Chondrocyte (in vitro differentiated cells): ENCODE measurements around the gene FADS1. TPM values are rescaled to one million over a fixed set of nuclear protein-coding genes. Genes with fewer than 3 reads are reported as not detected.

Experiments used
- DNase-seq: peaks from one replicate; pipeline ENCODE4 v3.0.0; 2021; ENCODE audit warnings: mixed read lengths, low spot score
- H3K27ac Mint-ChIP-seq: one replicate; pipeline ENCODE4 v1.8.0; 2021; ENCODE audit warnings: mild to moderate bottlenecking, moderate library complexity, mixed read lengths; ENCODE audit not compliant: unreplicated experiment
- H3K27me3 Mint-ChIP-seq: 2 replicates; pipeline ENCODE4 v1.8.0; 2021; ENCODE audit warnings: low read depth, mixed read lengths
- H3K36me3 Mint-ChIP-seq: 2 replicates; pipeline ENCODE4 v1.8.0; 2021; ENCODE audit warnings: low read depth, mixed read lengths
- H3K4me1 Mint-ChIP-seq: 2 replicates; pipeline ENCODE4 v1.8.0; 2021; ENCODE audit warnings: low read depth, mild to moderate bottlenecking, mixed read lengths
- H3K4me3 Mint-ChIP-seq: one replicate; pipeline ENCODE4 v1.8.0; 2021; ENCODE audit warnings: mild to moderate bottlenecking, moderate library complexity, mixed read lengths; ENCODE audit not compliant: unreplicated experiment
- H3K9me3 Mint-ChIP-seq: 2 replicates; pipeline ENCODE4 v1.8.0; 2021; ENCODE audit warnings: low read depth, mixed read lengths
- total RNA-seq: library from RNA; stranded (reverse); gene quantifications from 3 replicates; pipeline ENCODE4 v1.2.1, GENCODE V29; 2021
- TF ChIP-seq, protein P1 (sequence below): fragments of 200-600 bp; sonication (generic); IDR thresholded peaks from 2 replicates; pipeline ENCODE4 v1.5.0; 2021; ENCODE audit warnings: antibody characterized with exemption, mild to moderate bottlenecking, moderate library complexity

Gene FADS1
- total RNA-seq, 1 donor from 2014 or later = 74.6 TPM

DNA sequence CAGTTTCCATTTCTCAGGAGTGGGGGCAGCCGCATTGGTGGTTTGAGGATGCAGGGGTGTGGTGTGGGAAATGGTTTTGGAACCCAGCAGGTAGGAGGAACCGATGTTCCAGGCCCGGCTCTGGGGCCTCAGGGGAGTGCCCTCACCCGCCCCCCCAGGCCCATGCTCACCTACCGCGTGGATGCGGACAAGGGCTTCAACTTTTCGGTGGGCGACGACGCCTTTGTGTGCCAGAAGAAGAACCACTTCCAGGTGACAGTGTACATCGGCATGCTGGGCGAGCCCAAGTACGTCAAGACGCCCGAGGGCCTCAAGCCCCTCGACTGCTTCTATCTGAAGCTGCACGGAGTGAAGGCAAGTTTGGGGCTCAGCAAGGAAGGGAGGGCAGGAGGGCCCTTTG is 43.0 kb downstream of the FADS1 start:
- TF ChIP-seq, protein P1, sequence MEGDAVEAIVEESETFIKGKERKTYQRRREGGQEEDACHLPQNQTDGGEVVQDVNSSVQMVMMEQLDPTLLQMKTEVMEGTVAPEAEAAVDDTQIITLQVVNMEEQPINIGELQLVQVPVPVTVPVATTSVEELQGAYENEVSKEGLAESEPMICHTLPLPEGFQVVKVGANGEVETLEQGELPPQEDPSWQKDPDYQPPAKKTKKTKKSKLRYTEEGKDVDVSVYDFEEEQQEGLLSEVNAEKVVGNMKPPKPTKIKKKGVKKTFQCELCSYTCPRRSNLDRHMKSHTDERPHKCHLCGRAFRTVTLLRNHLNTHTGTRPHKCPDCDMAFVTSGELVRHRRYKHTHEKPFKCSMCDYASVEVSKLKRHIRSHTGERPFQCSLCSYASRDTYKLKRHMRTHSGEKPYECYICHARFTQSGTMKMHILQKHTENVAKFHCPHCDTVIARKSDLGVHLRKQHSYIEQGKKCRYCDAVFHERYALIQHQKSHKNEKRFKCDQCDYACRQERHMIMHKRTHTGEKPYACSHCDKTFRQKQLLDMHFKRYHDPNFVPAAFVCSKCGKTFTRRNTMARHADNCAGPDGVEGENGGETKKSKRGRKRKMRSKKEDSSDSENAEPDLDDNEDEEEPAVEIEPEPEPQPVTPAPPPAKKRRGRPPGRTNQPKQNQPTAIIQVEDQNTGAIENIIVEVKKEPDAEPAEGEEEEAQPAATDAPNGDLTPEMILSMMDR = no peak
- H3K27me3 Mint-ChIP-seq = no peaks in the 10 kb centered on the region
- DNase-seq = no peak
- H3K36me3 Mint-ChIP-seq = no peaks in the 10 kb centered on the region
- H3K27ac Mint-ChIP-seq = no peak overlapping the region
- no peaks in the 10 kb centered on the region for H3K4me1 Mint-ChIP-seq
- H3K4me3 Mint-ChIP-seq = no peak overlapping the region
- H3K9me3 Mint-ChIP-seq = no peaks in the 10 kb centered on the region

DNA sequence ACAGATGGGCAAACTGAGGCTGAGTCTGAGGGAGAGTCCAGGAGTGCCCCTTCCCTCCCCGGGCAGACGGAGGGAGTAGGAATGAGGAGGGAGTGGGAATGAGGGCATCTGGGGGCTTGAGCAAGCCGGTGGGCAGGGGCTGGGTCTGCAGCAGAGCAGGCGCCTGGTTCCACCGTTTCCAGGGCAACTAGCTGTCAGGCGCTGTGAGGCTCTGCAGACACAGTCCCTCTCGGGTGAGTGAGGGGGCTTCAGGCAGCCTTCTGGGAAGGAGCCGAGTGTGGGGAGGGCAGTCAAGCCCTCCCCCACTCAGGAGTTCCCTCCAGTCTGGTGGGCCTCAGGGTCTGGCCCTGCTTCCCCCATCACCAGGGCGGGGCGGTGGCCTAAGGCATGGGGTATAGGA is 43.4 kb downstream of the FADS1 start:
- no peak for DNase-seq
- TF ChIP-seq, protein P1 = no peak
- no peak overlapping the region for H3K27ac Mint-ChIP-seq
- no peak overlapping the region for H3K4me3 Mint-ChIP-seq
- no peaks in the 10 kb centered on the region for H3K36me3 Mint-ChIP-seq
- no peaks in the 10 kb centered on the region for H3K27me3 Mint-ChIP-seq
- no peaks in the 10 kb centered on the region for H3K4me1 Mint-ChIP-seq
- H3K9me3 Mint-ChIP-seq = no peaks in the 10 kb centered on the region

GRCh38 chr11:61771985-61772455 is 44.8 kb downstream of the FADS1 start:
- Mint-ChIP-seq H3K4me3 (no peak overlapping the region), H3K27me3 (no peaks in the 10 kb centered on the region), H3K27ac (no peak overlapping the region), H3K36me3 (no peaks in the 10 kb centered on the region), H3K9me3 (no peaks in the 10 kb centered on the region), H3K4me1 (no peaks in the 10 kb centered on the region)
- TF ChIP-seq, protein P1 = no peak
- DNase-seq = no peak

- H3K4me1 Mint-ChIP-seq = no peaks in the 10 kb centered on the region
- TF ChIP-seq, protein P1 = no peak
- no peak overlapping the region for H3K27ac Mint-ChIP-seq
- no peaks in the 10 kb centered on the region for H3K9me3 Mint-ChIP-seq
- H3K4me3 Mint-ChIP-seq = no peak overlapping the region
- no peak for DNase-seq
- H3K27me3 Mint-ChIP-seq = no peaks in the 10 kb centered on the region
- H3K36me3 Mint-ChIP-seq = no peaks in the 10 kb centered on the region
These were observed 45.5 kb downstream of the FADS1 start for GRCh38 chr11:61771195-61771894.

DNA sequence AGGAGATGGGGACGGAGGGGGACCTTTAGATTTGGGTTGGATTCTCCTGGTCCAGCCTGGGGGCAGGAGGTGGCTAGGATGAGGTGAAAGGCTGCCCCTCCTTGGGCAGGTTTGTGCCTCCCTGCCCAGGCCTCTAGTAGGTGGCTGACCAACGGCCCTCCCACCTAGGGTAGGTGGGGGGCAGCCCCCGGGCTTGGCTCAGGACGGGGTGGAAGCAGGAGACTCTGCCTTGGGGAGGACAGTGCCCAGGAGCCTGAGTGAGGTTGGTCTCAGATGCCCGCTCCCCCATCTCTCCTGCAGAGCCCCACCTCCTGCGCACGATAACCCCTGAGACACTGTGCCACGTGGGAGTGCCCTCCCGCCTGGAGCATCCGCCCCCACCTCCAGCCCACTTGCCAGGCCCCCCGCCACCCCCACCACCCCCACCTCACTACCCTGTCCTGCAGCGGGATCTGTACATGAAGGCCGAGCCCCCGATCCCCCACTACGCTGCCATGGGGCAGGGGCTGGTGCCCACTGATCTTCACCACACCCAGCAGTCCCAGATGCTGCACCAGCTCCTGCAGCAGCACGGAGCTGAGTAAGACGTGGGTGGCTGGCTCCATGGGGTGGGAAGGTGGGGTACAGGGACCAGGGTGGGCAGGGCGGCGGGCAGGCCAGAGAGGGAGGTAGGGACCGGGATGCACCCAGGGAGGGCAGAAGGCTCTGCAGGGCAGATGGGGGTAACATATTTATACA is 46.7 kb downstream of the FADS1 start:
- Mint-ChIP-seq H3K4me1 (no peaks in the 10 kb centered on the region), H3K27ac (no peak overlapping the region), H3K9me3 (no peaks in the 10 kb centered on the region), H3K27me3 (no peaks in the 10 kb centered on the region), H3K36me3 (no peaks in the 10 kb centered on the region), H3K4me3 (no peak overlapping the region)
- DNase-seq = no peak
- TF ChIP-seq, protein P1 = no peak
